Measurements from ENCODE around the gene DHX16. TPM values are rescaled to one million over a fixed set of nuclear protein-coding genes. Genes with fewer than 3 reads are reported as not detected.
A peak's percentile ranks its signal among the peaks of the same experiment; 100 is the strongest.

DHX16 gene
- total and polyA plus RNA-seq, 9 of the 15 experiments (the other 6 are each of a cell fraction or from before 2014, with no cell fraction given): 14.6 to 66.1 (median 47.5) TPM

DNA sequence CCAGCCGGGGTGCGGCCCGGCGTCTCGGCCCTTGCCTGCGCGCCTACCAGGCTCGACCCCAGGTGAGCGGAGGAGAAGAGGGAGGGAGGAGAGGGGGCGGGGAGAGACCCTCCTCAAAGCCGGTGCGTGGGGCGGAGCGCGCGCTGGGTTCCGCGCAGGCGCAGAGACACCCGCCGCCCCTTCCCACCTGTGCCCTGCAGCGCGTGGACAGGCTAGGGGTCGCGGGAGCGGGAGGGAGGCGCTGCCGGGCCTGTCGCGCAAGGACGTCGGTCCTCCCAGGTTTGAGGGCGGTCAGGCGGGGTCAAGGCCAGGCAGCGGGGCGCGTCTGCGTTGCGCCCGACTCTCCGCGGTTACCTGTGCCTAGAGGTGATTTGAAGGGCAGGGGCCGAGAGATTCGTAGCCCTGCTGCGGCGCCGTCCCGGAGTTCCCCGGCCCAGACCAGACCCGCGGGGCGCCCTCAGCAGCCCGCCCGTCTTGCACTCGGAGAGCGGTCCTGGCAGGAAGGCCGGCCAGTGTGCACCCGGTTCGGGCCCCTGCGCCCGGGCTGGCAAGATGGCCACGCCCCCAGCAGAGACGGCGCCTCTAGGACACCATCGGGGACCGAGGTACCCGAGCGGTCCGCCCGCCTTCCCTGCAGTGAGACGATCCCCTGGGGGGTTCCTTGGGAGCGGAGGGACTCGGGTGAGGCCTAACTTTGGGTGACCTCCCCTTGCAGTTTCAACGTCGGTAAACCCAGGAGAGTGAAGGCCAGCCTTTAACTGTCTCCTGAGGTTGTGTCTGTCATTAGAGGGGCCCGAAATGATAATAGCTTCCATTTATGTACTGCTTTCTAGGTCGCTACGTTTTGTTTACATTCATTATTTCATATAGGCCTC lies 25.3 kb downstream of the DHX16 start (continued):
- TF ChIP-seq, protein P1, sequence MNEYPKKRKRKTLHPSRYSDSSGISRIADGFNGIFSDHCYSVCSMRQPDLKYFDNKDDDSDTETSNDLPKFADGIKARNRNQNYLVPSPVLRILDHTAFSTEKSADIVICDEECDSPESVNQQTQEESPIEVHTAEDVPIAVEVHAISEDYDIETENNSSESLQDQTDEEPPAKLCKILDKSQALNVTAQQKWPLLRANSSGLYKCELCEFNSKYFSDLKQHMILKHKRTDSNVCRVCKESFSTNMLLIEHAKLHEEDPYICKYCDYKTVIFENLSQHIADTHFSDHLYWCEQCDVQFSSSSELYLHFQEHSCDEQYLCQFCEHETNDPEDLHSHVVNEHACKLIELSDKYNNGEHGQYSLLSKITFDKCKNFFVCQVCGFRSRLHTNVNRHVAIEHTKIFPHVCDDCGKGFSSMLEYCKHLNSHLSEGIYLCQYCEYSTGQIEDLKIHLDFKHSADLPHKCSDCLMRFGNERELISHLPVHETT (CRISPR knock-in tag; conservative IDR thresholded peaks at IDR 0.05 in 1 of 2, IDR thresholded peaks at IDR 0.05 in 1 of 2): no peak
- TF ChIP-seq, protein P2, sequence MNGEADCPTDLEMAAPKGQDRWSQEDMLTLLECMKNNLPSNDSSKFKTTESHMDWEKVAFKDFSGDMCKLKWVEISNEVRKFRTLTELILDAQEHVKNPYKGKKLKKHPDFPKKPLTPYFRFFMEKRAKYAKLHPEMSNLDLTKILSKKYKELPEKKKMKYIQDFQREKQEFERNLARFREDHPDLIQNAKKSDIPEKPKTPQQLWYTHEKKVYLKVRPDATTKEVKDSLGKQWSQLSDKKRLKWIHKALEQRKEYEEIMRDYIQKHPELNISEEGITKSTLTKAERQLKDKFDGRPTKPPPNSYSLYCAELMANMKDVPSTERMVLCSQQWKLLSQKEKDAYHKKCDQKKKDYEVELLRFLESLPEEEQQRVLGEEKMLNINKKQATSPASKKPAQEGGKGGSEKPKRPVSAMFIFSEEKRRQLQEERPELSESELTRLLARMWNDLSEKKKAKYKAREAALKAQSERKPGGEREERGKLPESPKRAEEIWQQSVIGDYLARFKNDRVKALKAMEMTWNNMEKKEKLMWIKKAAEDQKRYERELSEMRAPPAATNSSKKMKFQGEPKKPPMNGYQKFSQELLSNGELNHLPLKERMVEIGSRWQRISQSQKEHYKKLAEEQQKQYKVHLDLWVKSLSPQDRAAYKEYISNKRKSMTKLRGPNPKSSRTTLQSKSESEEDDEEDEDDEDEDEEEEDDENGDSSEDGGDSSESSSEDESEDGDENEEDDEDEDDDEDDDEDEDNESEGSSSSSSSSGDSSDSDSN (IDR thresholded peaks at IDR 0.05; ENCODE audit: borderline replicate concordance in 1 of 2, low read depth in 2 of 2, low read length in 2 of 2): peak; percentile 86 to 91; a peak in 2 of 4 replicates
- TF ChIP-seq, protein P3, sequence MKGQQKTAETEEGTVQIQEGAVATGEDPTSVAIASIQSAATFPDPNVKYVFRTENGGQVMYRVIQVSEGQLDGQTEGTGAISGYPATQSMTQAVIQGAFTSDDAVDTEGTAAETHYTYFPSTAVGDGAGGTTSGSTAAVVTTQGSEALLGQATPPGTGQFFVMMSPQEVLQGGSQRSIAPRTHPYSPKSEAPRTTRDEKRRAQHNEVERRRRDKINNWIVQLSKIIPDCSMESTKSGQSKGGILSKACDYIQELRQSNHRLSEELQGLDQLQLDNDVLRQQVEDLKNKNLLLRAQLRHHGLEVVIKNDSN (CRISPR knock-in tag; IDR thresholded peaks at IDR 0.05): peak; percentile 60
- TF ChIP-seq, protein P4, sequence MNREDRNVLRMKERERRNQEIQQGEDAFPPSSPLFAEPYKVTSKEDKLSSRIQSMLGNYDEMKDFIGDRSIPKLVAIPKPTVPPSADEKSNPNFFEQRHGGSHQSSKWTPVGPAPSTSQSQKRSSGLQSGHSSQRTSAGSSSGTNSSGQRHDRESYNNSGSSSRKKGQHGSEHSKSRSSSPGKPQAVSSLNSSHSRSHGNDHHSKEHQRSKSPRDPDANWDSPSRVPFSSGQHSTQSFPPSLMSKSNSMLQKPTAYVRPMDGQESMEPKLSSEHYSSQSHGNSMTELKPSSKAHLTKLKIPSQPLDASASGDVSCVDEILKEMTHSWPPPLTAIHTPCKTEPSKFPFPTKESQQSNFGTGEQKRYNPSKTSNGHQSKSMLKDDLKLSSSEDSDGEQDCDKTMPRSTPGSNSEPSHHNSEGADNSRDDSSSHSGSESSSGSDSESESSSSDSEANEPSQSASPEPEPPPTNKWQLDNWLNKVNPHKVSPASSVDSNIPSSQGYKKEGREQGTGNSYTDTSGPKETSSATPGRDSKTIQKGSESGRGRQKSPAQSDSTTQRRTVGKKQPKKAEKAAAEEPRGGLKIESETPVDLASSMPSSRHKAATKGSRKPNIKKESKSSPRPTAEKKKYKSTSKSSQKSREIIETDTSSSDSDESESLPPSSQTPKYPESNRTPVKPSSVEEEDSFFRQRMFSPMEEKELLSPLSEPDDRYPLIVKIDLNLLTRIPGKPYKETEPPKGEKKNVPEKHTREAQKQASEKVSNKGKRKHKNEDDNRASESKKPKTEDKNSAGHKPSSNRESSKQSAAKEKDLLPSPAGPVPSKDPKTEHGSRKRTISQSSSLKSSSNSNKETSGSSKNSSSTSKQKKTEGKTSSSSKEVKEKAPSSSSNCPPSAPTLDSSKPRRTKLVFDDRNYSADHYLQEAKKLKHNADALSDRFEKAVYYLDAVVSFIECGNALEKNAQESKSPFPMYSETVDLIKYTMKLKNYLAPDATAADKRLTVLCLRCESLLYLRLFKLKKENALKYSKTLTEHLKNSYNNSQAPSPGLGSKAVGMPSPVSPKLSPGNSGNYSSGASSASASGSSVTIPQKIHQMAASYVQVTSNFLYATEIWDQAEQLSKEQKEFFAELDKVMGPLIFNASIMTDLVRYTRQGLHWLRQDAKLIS (CRISPR knock-in tag; IDR thresholded peaks at IDR 0.05): 0 out of 2 replicates have a peak, but pooled peaks have one; percentile 28
- TF ChIP-seq MXI1 (IDR thresholded peaks at IDR 0.05; ENCODE audit: low read depth, low read length) (0 out of 2 replicates have a peak, but pooled peaks have one; percentile 50), MCM2 (IDR thresholded peaks at IDR 0.05; ENCODE audit: low read depth) (no peak), RB1 (IDR thresholded peaks at IDR 0.05; ENCODE audit: low read depth) (peak; percentile 53; the same call in 1 of the 2 replicates), PHB (CRISPR knock-in tag; IDR thresholded peaks at IDR 0.05) (no peak), FOXK2 (conservative IDR thresholded peaks at IDR 0.05 in 1 of 2, IDR thresholded peaks at IDR 0.05 in 1 of 2; ENCODE audit: low read depth in 2 of 2) (peak in 1 of 2 experiments; percentile 24; a peak in 1 of 4 replicates), KLF13 (tag; IDR thresholded peaks at IDR 0.05; ENCODE audit: borderline replicate concordance, low read depth) (peak; percentile 43; the same call in 1 of the 2 replicates), TCF7 (IDR thresholded peaks at IDR 0.05; ENCODE audit: borderline replicate concordance) (0 out of 2 replicates have a peak, but pooled peaks have one; percentile 31), ZNF146 (CRISPR knock-in tag; IDR thresholded peaks at IDR 0.05; ENCODE audit: unreplicated experiment) (no peak), FOS (IDR thresholded peaks at IDR 0.05; ENCODE audit: extremely low read depth, insufficient read length) (no peak), ZNF644 (tag; IDR thresholded peaks at IDR 0.05; ENCODE audit: low read depth) (no peak)
- TF ChIP-seq, protein P5, sequence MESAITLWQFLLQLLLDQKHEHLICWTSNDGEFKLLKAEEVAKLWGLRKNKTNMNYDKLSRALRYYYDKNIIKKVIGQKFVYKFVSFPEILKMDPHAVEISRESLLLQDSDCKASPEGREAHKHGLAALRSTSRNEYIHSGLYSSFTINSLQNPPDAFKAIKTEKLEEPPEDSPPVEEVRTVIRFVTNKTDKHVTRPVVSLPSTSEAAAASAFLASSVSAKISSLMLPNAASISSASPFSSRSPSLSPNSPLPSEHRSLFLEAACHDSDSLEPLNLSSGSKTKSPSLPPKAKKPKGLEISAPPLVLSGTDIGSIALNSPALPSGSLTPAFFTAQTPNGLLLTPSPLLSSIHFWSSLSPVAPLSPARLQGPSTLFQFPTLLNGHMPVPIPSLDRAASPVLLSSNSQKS (CRISPR knock-in tag; IDR thresholded peaks at IDR 0.05): no peak

Data from K562 (cell line).